Measurements from ENCODE around the gene CAPN12.

GRCh38 chr19:38709119-38709518 is 35.2 kb downstream of the CAPN12 start:
- no peak for TF ChIP-seq CTCF (conservative IDR thresholded peaks at IDR 0.05)
- no peak for TF ChIP-seq EZH2 (IDR thresholded peaks at IDR 0.05; ENCODE audit: low read depth)

Data from PC-9 (cell line).